DMS79 (cell line): ENCODE data around the gene CRISPLD2.
"Not testable (repeated sequence)": the region's sequence is repeated elsewhere in the genome, so short reads cannot be mapped to it uniquely, and the experiment has no call there.

Experiments used
- DNase-seq: peaks from one replicate; lab custom pipeline; 2025; lab: John Stamatoyannopoulos, UW

CRISPLD2 gene

GRCh38 chr16:84840687-84841627 lies 21.2 kb downstream of the CRISPLD2 start:
- DNase-seq: no peak

- peak; percentile 77 for DNase-seq
Measured at GRCh38 chr16:84841787-84842300, 22.1 kb downstream of the CRISPLD2 start.

DNA sequence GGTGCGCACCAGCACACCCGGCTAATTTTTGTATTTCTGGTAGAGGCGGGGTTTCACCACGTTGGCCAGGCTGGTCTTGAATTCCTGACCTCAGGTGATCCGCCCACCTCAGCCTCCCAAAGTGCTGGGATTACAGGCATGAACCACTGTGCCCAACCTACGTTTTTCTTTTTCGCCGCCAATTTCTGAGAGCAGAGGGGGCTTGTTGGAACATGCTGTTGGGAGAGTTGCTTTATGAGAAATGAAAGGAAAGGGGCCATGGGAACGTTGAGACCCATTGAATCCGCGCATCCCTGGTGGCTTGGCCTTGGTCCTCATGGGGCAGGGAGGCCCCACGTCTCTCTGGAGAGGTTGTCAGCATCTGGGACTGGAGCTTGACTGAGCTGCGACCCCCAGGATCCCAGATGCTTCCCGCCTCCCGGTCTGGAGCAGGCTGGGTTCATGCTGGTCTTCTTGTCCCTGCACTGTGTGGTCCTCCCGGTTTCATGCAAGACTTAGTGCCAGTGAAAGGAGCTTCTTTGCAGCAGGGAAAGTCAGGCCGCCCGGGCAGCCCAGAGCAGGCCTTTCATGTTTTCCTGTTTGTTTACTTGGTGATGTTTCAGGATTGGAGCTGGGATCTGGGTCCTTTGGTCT lies 22.8 kb downstream of the CRISPLD2 start:
- peak; percentile 62 for DNase-seq

DNA sequence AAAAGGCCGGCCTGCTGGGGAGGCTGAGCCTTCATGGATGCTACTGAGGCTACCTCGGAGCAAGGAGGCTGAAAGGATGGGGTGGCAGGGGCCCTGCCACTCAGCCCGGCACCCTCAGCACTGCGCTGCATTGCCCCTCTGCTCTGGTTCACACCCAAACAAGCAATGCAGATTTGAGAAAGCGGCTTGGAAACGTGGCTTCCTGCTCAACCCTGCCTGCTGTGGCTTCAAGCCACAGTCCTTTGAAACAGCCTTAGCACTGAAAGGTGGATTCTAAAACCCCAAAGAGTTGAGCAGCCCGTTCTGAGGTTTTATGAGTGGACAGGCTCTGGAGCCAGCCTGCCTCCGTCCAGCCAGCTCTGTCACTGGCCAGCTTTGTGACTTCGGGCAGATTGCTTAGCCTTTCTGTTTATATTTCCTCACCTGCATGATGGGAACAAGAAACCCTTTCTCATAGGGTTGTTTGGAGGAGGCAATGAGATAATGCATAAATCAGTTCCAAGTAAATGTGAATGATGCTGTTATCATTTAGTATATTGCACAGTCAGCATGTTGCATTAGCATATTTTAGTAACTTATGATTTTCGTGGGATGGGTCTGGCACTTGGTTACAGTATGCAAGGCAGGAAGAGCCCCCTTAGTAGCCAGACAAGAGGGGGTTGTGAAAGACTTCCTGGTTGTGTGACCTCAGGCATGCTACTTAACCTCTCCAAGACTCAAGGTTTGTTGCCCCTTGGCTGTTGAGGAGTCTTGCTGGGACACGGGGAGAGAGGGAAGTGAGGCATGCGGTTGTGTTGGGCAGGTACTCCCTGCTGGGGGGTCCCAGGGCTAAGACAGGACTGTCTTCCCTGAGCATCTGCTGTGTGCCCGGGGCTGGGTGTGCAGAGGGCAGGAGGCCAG lies 23.6 kb downstream of the CRISPLD2 start:
- no peak for DNase-seq

DNA sequence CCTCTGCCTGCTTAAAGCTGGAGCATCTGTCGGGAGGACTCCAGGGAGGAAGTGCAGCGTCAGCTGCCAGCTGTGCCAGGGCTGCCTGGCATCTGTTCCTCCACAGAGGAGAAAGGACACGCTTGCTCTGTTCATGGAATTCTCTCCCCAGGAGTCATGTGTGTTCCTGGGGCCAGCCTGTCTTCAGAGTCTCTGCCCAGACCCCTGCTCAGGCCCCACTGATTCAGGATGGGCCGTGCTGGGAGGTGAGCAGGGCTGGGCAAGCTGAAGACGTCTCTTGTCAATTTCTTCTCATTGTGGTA lies 24.2 kb downstream of the CRISPLD2 start:
- DNase-seq: peak; percentile 44

- DNase-seq: no peak
Measured at GRCh38 chr16:84844559-84845495, 25.0 kb downstream of the CRISPLD2 start.

DNA sequence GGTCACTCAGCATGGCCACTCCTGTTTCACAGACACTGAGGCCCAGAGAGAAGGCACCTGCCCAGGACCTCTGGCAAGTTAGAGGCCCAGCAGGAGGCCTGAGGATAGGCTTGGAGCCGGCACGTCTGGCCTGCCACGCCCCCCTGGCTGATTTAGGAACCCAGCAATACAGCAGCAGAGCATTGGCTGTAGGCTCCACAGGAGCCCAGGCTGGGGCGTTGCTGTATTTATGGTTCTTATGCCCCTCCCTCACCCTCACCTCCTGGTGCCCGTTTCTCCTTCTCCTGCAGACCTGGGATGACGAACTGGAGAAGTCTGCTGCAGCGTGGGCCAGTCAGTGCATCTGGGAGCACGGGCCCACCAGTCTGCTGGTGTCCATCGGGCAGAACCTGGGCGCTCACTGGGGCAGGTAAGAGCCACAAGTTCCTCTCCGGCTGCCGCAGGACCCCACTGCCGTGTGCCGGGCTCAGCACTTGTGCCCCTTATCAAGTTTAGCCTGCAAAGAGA lies 25.8 kb downstream of the CRISPLD2 start:
- DNase-seq: no peak

DNA sequence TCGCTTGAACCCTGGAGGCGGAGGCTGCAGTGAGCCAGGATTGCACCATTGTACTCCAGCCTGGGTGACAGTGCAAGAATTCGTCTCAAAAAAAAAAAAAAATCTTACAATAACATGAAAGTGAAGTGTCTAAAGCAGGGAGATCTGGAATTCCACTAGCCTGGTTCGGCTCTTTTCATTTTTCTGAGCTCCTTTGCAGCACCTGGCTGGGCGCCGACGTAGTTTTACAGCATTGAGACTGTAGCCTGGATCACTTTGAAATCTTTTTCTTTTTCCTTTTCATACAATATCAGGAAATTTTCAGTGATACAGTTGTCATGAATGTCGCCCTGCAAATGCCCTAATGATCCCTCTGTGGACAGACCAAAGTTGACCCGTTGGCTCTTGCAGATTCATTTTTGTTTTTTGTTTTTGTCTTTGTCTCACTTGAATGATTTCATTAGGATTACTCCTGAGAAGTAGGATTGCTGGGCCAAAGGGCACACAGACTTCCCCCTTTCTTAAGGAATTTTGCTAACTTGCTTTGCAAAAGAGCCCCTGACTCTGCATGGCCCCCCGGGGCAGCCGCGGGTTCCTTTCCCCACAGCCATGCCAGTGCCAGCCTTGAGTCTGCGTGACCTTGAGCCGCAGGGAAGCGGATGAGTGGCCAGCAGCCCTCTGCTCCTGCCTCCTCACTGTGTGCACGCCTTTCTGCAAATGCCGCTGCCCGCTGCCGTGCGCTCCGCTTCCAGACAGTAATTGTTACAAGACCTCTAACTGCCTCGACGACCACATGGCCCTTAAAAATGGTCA lies 28.0 kb downstream of the CRISPLD2 start:
- no peak for DNase-seq

DNA sequence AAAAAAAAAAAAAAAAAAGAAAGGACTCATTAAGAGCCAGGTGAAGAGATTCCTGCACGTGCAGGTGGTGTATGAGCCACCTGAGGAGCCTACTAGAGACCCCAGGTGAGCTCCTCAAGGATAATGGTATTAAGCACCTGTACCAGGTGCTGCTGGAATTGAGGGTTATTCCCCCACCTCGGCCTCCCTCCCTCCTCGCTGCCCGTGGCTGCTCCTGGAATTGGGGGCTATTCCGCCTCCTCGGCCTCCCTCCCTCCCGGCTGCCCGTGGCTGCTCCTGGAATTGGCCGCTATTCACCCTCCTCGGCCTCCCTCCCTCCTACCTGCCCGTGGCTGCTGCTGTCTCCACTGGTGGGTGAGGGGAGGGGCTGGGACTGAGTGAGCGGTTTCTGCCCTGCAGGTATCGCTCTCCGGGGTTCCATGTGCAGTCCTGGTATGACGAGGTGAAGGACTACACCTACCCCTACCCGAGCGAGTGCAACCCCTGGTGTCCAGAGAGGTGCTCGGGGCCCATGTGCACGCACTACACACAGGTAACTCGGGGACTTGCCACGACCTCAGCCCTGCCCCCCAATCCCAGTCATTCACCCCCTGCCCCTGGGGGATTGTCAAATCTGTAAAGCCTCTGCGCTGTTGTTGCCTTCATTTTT lies 29.3 kb downstream of the CRISPLD2 start:
- DNase-seq: peak; percentile 48

GRCh38 chr16:84849751-84850150 lies 30.0 kb downstream of the CRISPLD2 start:
- no peak for DNase-seq

DNA sequence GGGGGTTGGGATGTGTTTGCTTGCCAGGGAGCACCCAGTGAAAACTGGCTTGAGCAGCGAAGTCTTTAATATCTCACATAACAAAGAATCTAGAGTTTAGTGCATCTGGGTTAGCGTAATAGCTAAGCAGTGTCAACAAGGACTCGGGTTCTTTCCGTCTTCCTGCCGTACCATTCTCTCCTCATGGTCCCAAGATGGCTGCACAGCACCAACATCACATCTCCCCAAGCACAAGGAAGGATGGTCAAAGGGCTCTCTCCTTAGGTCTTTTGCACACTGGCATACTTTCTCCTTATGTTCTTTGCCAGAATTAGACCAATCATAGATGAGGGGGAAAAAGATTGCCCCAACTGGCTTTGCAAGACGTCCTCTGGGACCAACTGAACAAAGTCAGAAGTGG lies 30.9 kb downstream of the CRISPLD2 start:
- DNase-seq: no peak

DNA sequence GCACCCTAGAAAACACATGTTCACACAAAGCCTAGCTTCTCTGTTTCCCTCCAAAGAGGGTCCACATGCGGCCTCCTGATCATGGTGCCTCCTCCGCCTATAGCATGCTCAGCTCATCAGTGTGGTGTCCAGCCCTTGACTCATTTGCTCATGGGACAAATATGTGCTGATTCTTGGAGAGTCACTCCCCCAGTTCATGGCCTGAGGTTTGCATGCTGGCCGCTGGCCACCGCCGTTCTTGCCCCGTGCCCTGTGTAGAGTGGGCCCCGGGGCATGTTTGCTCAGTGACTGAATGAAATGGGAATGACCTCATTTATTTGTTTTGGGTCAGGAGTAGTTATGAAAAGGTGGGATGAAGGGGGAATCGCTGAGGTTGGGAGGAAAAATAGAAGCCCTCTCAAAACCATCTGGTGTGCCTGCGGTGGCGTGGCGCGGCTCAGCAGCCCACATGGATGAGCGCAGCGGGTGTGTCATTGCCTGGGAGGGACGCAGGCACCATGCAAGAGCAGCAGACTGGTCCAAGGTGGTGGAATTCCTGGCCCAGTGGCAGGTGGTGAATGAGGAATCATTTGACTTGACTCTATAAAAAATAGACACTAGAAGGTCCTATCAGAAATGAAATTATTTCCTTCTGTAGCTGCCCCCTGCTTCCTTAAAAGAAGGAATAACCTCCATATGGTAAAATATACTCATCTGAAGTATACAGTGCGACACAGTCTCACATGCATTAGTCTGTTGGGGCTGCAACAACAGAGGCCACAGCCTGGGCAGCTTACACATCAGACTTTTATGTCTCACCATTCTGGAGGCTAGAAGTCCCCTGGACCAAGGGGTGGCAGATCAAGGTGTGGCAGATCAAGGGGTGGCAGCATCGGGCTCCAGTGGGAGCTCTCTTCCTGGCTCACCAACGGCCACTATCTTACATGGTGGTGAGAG lies 31.7 kb downstream of the CRISPLD2 start:
- peak; percentile 71 for DNase-seq

GRCh38 chr16:84853534-84853933 lies 33.7 kb downstream of the CRISPLD2 start:
- no peak for DNase-seq

GRCh38 chr16:84854759-84855158 lies 35.0 kb downstream of the CRISPLD2 start:
- no peak for DNase-seq

DNA sequence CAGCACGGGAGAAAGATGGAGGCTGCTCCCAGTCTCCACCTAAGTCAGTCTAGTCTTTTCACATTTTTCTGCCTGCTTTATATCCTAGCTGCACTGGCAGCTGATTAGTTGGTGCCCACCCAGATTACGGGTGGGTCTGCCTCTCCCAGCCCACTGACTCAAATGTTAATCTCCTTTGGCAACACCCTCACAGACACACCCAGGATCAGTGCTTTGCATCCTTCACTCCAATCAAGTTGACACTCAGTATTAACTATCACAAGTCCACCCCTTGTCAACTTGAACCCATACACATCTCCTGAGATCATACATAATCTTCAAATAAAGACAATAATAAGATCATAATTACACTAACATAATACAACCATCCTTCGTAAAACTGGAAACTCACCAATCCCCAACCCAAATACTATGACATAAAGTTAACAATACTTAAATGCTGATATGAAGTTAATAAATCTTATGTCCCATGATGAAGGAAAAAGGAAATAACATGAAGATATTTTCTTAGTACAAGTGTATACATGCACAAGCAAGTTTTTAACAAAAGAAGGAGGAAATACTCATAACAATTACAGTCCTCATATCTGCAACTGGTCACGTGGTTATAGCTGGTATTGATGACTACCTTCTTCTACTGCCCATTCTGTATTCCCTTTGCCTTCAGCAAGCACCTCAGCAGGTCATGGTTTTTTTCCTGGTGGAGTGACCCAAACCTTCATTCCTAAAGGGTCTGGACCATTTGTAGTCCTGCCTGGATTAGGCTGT lies 35.8 kb downstream of the CRISPLD2 start:
- DNase-seq: not testable (repeated sequence)

GRCh38 chr16:84856203-84856581 lies 36.4 kb downstream of the CRISPLD2 start:
- not testable (repeated sequence) for DNase-seq

DNA sequence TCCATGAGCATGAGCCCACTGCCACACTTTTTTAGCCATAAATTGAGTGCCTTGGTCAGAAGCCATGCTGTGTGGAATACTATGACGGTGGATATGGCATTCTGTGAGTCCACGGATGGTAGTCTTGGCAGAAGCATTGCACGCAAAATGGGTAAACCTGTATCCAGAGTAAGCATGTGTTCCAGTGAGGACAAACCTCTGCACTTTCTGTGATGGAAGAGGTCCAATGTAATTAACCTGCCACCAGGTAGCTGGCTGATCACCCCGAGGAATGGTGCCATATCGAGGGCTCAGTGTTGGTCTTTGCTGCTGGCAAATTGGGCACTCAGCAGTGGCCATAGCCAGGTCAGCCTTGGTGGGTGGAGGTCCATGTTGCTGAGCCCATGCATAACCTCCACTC lies 37.0 kb downstream of the CRISPLD2 start:
- DNase-seq: not testable (repeated sequence)

DNA sequence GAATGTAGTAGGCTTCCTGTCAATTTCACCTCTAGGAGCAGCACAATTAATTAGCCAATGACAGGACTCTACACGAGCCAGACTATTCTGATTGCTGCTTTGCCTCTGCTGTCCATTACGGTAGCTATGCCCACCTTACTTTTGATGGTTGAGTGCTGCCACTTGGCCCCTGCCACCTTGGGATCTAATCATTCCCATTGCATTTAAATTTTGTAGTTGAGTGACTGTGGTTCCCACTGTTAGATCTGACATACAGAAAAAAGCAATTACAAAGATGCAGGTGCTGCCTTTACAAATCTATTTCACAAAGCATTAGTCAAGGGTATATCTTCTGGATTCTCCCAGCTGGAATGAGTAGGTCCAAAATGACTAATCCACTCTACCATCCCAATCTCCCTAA lies 39.9 kb downstream of the CRISPLD2 start:
- no peak for DNase-seq
